GM23338 (cell line): ENCODE measurements around the gene CENPP.

Experiments
- CTCF ChIP-seq, 2 experiments: fragments of 200-600 bp in 1 of 2; sonication (generic) in 1 of 2; conservative IDR thresholded peaks; 2 replicates each; pipeline versions ENCODE4 v1.5.1 to v1.6.1; 2016 to 2017; ENCODE audit warnings: antibody characterized with exemption in 2 of 2, low read depth in 2 of 2, mild to moderate bottlenecking in 2 of 2, moderate library complexity in 1 of 2
- EZH2 ChIP-seq: fragments of 200-600 bp; sonication (generic); IDR thresholded peaks from one replicate; pipeline ENCODE4 v1.8.0; 2017; ENCODE audit warnings: antibody characterized with exemption, mild to moderate bottlenecking, low read depth; ENCODE audit not compliant: unreplicated experiment
- EZH2phosphoT487 ChIP-seq: fragments of 200-600 bp; sonication (generic); IDR thresholded peaks from one replicate; pipeline ENCODE4 v1.8.1; 2018; ENCODE audit warnings: antibody characterized with exemption; ENCODE audit not compliant: unreplicated experiment
- POLR2AphosphoS5 ChIP-seq: IDR thresholded peaks from 2 replicates; pipeline ENCODE4 v1.6.1; 2016; ENCODE audit warnings: antibody characterized with exemption, low read depth
- ZNF114 ChIP-seq: fragments of 250-450 bp; sonication (Bioruptor Pico); IDR thresholded peaks from 2 replicates; pipeline ENCODE4 v1.5.0; 2020; ENCODE audit warnings: mild to moderate bottlenecking, moderate library complexity
- ZNF331 ChIP-seq: fragments of 250-450 bp; sonication (Bioruptor Pico); IDR thresholded peaks from 2 replicates; pipeline ENCODE4 v1.5.0; 2020; ENCODE audit warnings: low read depth, mild to moderate bottlenecking, moderate library complexity

GRCh38 chr9:92402826-92403745 is 77.3 kb downstream of the CENPP start:
- TF ChIP-seq CTCF (conservative IDR thresholded peaks at IDR 0.05; ENCODE audit: low read depth in 2 of 2), result no peak
- no peak for TF ChIP-seq POLR2AphosphoS5
- no peak for TF ChIP-seq EZH2
- no peak for TF ChIP-seq EZH2phosphoT487
- no peak for TF ChIP-seq ZNF331 (CRISPR knock-in tag)
- TF ChIP-seq ZNF114 (CRISPR knock-in tag), result no peak
